HL-60 (cell line): Measurements from ENCODE around the gene CHD5.

ENCODE experiments used
- DNase-seq, 2 experiments: peaks; one replicate each; pipeline ENCODE4 v3.0.0-alpha.2; 2010 to 2020; ENCODE audit warnings: low read depth in 1 of 2, low spot score in 1 of 2
- H3K27ac ChIP-seq: fragments of 250-450 bp; sonication (Bioruptor Pico); replicated peaks from 2 replicates; pipeline ENCODE4 v1.5.1; 2020; ENCODE audit warnings: mild to moderate bottlenecking, moderate library complexity
- H3K27me3 ChIP-seq: fragments of 250-450 bp; sonication (Bioruptor Pico); 2 replicates; pipeline ENCODE4 v1.5.1; 2021; ENCODE audit warnings: mild to moderate bottlenecking, moderate library complexity; ENCODE audit not compliant: insufficient read depth, poor library complexity, severe bottlenecking
- H3K4me3 ChIP-seq: replicated peaks from 2 replicates; pipeline ENCODE4 v1.5.1; 2011; ENCODE audit warnings: mild to moderate bottlenecking, control low read depth, low read length; ENCODE audit not compliant: insufficient read depth
- CTCF ChIP-seq: IDR thresholded peaks from one replicate; pipeline ENCODE4 v1.5.1; 2011; ENCODE audit warnings: low read length, control low read depth, inconsistent platforms; ENCODE audit not compliant: insufficient read depth
- GABPA ChIP-seq: IDR thresholded peaks from 2 replicates; pipeline ENCODE4 v1.6.1; 2012; ENCODE audit warnings: low read depth
- POLR2AphosphoS5 ChIP-seq: IDR thresholded peaks from 2 replicates; pipeline ENCODE4 v1.6.1; 2012; ENCODE audit warnings: low read depth
- REST ChIP-seq: IDR thresholded peaks from 2 replicates; pipeline ENCODE4 v1.6.1; 2012; ENCODE audit warnings: low read depth; ENCODE audit not compliant: insufficient replicate concordance
- SPI1 ChIP-seq: IDR thresholded peaks from 2 replicates; pipeline ENCODE4 v1.6.1; 2012; ENCODE audit warnings: low read depth, mild to moderate bottlenecking, borderline replicate concordance

The CHD5 gene

GRCh38 chr1:6087958-6088357 lies 92.2 kb downstream of the CHD5 start:
- H3K27me3 ChIP-seq: no peaks in the 10 kb centered on the region
- no peak overlapping the region for H3K4me3 ChIP-seq
- DNase-seq: no peak
- H3K27ac ChIP-seq: no peak overlapping the region
- TF ChIP-seq GABPA: no peak
- TF ChIP-seq REST: no peak
- no peak for TF ChIP-seq POLR2AphosphoS5
- TF ChIP-seq SPI1: no peak
- no peak for TF ChIP-seq CTCF

- no peak for DNase-seq
- TF ChIP-seq SPI1: no peak
- TF ChIP-seq POLR2AphosphoS5: peak; percentile 15; the same call in 1 of the 2 replicates
- no peak for TF ChIP-seq GABPA
- no peaks in the 10 kb centered on the region for H3K27me3 ChIP-seq
- H3K27ac ChIP-seq: no peak overlapping the region
- no peak overlapping the region for H3K4me3 ChIP-seq
Measured at GRCh38 chr1:6087377-6087772, 92.7 kb downstream of the CHD5 start.

GRCh38 chr1:6086762-6087376 lies 93.3 kb downstream of the CHD5 start:
- Histone ChIP-seq H3K27ac (no peak overlapping the region), H3K27me3 (no peaks in the 10 kb centered on the region), H3K4me3 (no peak overlapping the region)
- DNase-seq: no peak
- TF ChIP-seq SPI1 (no peak), POLR2AphosphoS5 (0 out of 2 replicates have a peak, but pooled peaks have one; percentile 19)

GRCh38 chr1:6086358-6086757 lies 93.8 kb downstream of the CHD5 start:
- Histone ChIP-seq H3K4me3 (no peak overlapping the region), H3K27ac (no peak overlapping the region), H3K27me3 (no peaks in the 10 kb centered on the region)
- TF ChIP-seq POLR2AphosphoS5 (no peak), REST (no peak), CTCF (no peak), SPI1 (no peak), GABPA (no peak)
- no peak for DNase-seq

GRCh38 chr1:6085666-6086065 lies 94.5 kb downstream of the CHD5 start:
- DNase-seq: no peak
- Histone ChIP-seq H3K27ac (no peak overlapping the region), H3K27me3 (no peaks in the 10 kb centered on the region), H3K4me3 (no peak overlapping the region)
- TF ChIP-seq CTCF (no peak), POLR2AphosphoS5 (0 out of 2 replicates have a peak, but pooled peaks have one; percentile 16)
